GM21528 (cell line): Measurements from ENCODE around the gene PACS2.
"Not testable (repeated sequence)": the region's sequence is repeated elsewhere in the genome, so short reads cannot be mapped to it uniquely, and the experiment has no call there.

Source experiments
- ATAC-seq: cut with Tn5 transposase; IDR thresholded peaks from one replicate; pipeline ENCODE4 v1.9.1; 2021; ENCODE audit warnings: mild to moderate bottlenecking, moderate library complexity; ENCODE audit not compliant: unreplicated experiment, low FRiP score

Gene PACS2

GRCh38 chr14:105329411-105330150 is 15.0 kb downstream of the PACS2 start:
- no peak for ATAC-seq

- no peak for ATAC-seq
Measured at GRCh38 chr14:105330491-105330895, 15.9 kb downstream of the PACS2 start.

GRCh38 chr14:105331575-105332349 is 17.2 kb downstream of the PACS2 start:
- ATAC-seq = no peak

- no peak for ATAC-seq
Measured at GRCh38 chr14:105332350-105332874, 17.9 kb downstream of the PACS2 start.

GRCh38 chr14:105333020-105333490 is 18.5 kb downstream of the PACS2 start:
- no peak for ATAC-seq

GRCh38 chr14:105333613-105334364 is 19.2 kb downstream of the PACS2 start:
- no peak for ATAC-seq

- ATAC-seq = no peak
Measured at GRCh38 chr14:105334383-105335230, 20.1 kb downstream of the PACS2 start.

GRCh38 chr14:105335231-105335542 is 20.6 kb downstream of the PACS2 start:
- ATAC-seq = not testable (repeated sequence)

- ATAC-seq = no peak
Measured at GRCh38 chr14:105335735-105336476, 21.4 kb downstream of the PACS2 start.

- no peak for ATAC-seq
Measured at GRCh38 chr14:105336477-105337287, 22.1 kb downstream of the PACS2 start.

- ATAC-seq = no peak
Measured at GRCh38 chr14:105337433-105337832, 22.9 kb downstream of the PACS2 start.

- no peak for ATAC-seq
Measured at GRCh38 chr14:105337966-105338741, 23.6 kb downstream of the PACS2 start.

GRCh38 chr14:105340821-105341733 is 26.5 kb downstream of the PACS2 start:
- ATAC-seq = no peak

- ATAC-seq = no peak
Measured at GRCh38 chr14:105343194-105343593, 28.6 kb downstream of the PACS2 start.

GRCh38 chr14:105346200-105346533 is 31.6 kb downstream of the PACS2 start:
- no peak for ATAC-seq

- no peak for ATAC-seq
Measured at GRCh38 chr14:105346876-105347586, 32.5 kb downstream of the PACS2 start.
